Endometrium (tissue), 2 donors: ENCODE measurements around the gene OSM.

Source experiments
- FAIRE-seq: peaks from 2 replicates; lab custom pipeline; 2012; peaks lifted over from hg19 to GRCh38; lab: Jason Lieb, UNC
- donor health status: control.
- donor health status: control.

The OSM gene

GRCh38 chr22:30297991-30298701 is 31.5 kb upstream of the OSM start:
- FAIRE-seq, result no peak

- FAIRE-seq, result no peak
Observed at GRCh38 chr22:30297276-30297990, 30.8 kb upstream of the OSM start.

- no peak for FAIRE-seq
Observed at GRCh38 chr22:30296833-30297232, 30.2 kb upstream of the OSM start.

GRCh38 chr22:30296324-30296723 is 29.7 kb upstream of the OSM start:
- FAIRE-seq, result no peak

- no peak for FAIRE-seq
Observed at GRCh38 chr22:30295576-30295975, 28.9 kb upstream of the OSM start.

- FAIRE-seq, result no peak
Observed at GRCh38 chr22:30294830-30295229, 28.2 kb upstream of the OSM start.

- FAIRE-seq, result no peak
Observed at GRCh38 chr22:30294066-30294465, 27.4 kb upstream of the OSM start.

- no peak for FAIRE-seq
Observed at GRCh38 chr22:30293026-30293425, 26.4 kb upstream of the OSM start.

- FAIRE-seq, result no peak
Observed at GRCh38 chr22:30292069-30292970, 25.7 kb upstream of the OSM start.

GRCh38 chr22:30291058-30291892 is 24.6 kb upstream of the OSM start:
- FAIRE-seq, result no peak

- FAIRE-seq, result no peak
Observed at GRCh38 chr22:30290342-30291057, 23.8 kb upstream of the OSM start.

- FAIRE-seq, result no peak
Observed at GRCh38 chr22:30289980-30290313, 23.3 kb upstream of the OSM start.

GRCh38 chr22:30289141-30289979 is 22.7 kb upstream of the OSM start, which contains the start of gene CASTOR1:
Gene CASTOR1 (minus strand): TSS chr22:30289505. CDS start chr22:30289497, 8 bp downstream.
- FAIRE-seq, result no peak

- FAIRE-seq, result no peak
Observed at GRCh38 chr22:30288419-30289140, 21.9 kb upstream of the OSM start.

GRCh38 chr22:30287648-30288418 is 21.2 kb upstream of the OSM start:
- peak; percentile 80 for FAIRE-seq

GRCh38 chr22:30286813-30287647 is 20.4 kb upstream of the OSM start:
- no peak for FAIRE-seq

GRCh38 chr22:30286331-30286730 is 19.7 kb upstream of the OSM start:
- no peak for FAIRE-seq

- FAIRE-seq, result no peak
Observed at GRCh38 chr22:30285846-30286200, 19.2 kb upstream of the OSM start.
